ENCODE measurements around the gene C16orf90. TPM values are rescaled to one million over a fixed set of nuclear protein-coding genes. Genes with fewer than 3 reads are reported as not detected.

Gene C16orf90
- total RNA-seq, 1 donor from 2014 or later, result not detected

GRCh38 chr16:3467182-3467581 is 28.1 kb downstream of the C16orf90 start:
- DNase-seq (ENCODE audit: extremely low spot score, unreplicated experiment), result no peak
- peaks cover 32% of the 10 kb centered on the region for H3K4me1 Mint-ChIP-seq (ENCODE audit: unreplicated experiment)
- no peaks in the 10 kb centered on the region for H3K9me3 Mint-ChIP-seq (ENCODE audit: unreplicated experiment)
- TF ChIP-seq, protein P1, sequence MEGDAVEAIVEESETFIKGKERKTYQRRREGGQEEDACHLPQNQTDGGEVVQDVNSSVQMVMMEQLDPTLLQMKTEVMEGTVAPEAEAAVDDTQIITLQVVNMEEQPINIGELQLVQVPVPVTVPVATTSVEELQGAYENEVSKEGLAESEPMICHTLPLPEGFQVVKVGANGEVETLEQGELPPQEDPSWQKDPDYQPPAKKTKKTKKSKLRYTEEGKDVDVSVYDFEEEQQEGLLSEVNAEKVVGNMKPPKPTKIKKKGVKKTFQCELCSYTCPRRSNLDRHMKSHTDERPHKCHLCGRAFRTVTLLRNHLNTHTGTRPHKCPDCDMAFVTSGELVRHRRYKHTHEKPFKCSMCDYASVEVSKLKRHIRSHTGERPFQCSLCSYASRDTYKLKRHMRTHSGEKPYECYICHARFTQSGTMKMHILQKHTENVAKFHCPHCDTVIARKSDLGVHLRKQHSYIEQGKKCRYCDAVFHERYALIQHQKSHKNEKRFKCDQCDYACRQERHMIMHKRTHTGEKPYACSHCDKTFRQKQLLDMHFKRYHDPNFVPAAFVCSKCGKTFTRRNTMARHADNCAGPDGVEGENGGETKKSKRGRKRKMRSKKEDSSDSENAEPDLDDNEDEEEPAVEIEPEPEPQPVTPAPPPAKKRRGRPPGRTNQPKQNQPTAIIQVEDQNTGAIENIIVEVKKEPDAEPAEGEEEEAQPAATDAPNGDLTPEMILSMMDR (IDR thresholded peaks at IDR 0.05), result no peak
- H3K4me3 Mint-ChIP-seq (ENCODE audit: unreplicated experiment), result no peak overlapping the region
- peaks cover 19% of the 10 kb centered on the region for H3K36me3 Mint-ChIP-seq (ENCODE audit: unreplicated experiment)
- no peaks in the 10 kb centered on the region for H3K27me3 Mint-ChIP-seq (ENCODE audit: unreplicated experiment)
- H3K27ac Mint-ChIP-seq (ENCODE audit: unreplicated experiment), result no peak overlapping the region

DNA sequence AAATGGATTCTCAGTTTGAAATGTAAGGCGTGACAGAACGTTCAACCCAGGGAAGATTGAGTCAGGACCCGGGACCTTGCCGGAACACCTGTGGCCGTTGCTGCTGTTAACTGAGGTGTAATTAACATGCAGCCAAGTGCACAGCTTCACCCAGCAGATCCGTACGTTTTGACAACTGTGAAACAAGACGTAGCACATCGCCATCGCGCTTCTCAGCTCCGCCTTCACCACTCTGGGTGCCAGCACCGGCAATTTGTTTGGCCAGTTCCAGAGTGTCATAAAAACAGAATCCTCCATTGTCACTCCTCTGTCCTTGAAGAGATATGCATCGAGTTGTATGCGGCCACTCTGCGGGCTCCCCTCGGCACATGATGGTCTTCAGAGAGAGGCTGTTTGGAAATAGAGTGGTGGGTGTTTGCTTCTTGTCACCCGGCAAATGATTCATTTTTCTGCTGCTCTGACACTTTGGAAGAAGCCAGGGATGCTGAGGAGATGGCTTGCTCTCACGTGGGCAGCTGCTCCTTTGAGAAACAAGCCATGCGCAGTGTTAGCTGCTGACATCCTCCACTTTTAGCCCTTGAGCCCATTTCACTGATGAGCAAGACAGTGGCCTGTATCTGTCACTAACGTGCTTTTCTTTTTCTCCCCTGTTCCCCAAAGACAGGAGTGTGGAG is 29.2 kb downstream of the C16orf90 start:
- peaks cover 39% of the 10 kb centered on the region for H3K4me1 Mint-ChIP-seq (ENCODE audit: unreplicated experiment)
- H3K4me3 Mint-ChIP-seq (ENCODE audit: unreplicated experiment), result no peak overlapping the region
- TF ChIP-seq, protein P1 (IDR thresholded peaks at IDR 0.05), result no peak
- H3K9me3 Mint-ChIP-seq (ENCODE audit: unreplicated experiment), result no peaks in the 10 kb centered on the region
- no peaks in the 10 kb centered on the region for H3K27me3 Mint-ChIP-seq (ENCODE audit: unreplicated experiment)
- no peak for DNase-seq (ENCODE audit: extremely low spot score, unreplicated experiment)
- no peak overlapping the region for H3K27ac Mint-ChIP-seq (ENCODE audit: unreplicated experiment)
- peaks cover 19% of the 10 kb centered on the region for H3K36me3 Mint-ChIP-seq (ENCODE audit: unreplicated experiment)

- Mint-ChIP-seq H3K4me1 (ENCODE audit: unreplicated experiment) (peaks cover 42% of the 10 kb centered on the region), H3K27me3 (ENCODE audit: unreplicated experiment) (no peaks in the 10 kb centered on the region), H3K4me3 (ENCODE audit: unreplicated experiment) (no peak overlapping the region), H3K27ac (ENCODE audit: unreplicated experiment) (no peak overlapping the region), H3K9me3 (ENCODE audit: unreplicated experiment) (no peaks in the 10 kb centered on the region), H3K36me3 (ENCODE audit: unreplicated experiment) (peaks cover 16% of the 10 kb centered on the region)
- TF ChIP-seq, protein P1 (IDR thresholded peaks at IDR 0.05), result no peak
- DNase-seq (ENCODE audit: extremely low spot score, unreplicated experiment), result no peak
Measured at GRCh38 chr16:3465301-3465700, 30.0 kb downstream of the C16orf90 start.

- Mint-ChIP-seq H3K36me3 (ENCODE audit: unreplicated experiment) (no peaks in the 10 kb centered on the region), H3K27ac (ENCODE audit: unreplicated experiment) (no peak overlapping the region), H3K4me1 (ENCODE audit: unreplicated experiment) (peaks cover 58% of the 10 kb centered on the region), H3K4me3 (ENCODE audit: unreplicated experiment) (no peak overlapping the region), H3K9me3 (ENCODE audit: unreplicated experiment) (no peaks in the 10 kb centered on the region), H3K27me3 (ENCODE audit: unreplicated experiment) (no peaks in the 10 kb centered on the region)
- TF ChIP-seq, protein P1 (IDR thresholded peaks at IDR 0.05), result no peak
- no peak for DNase-seq (ENCODE audit: extremely low spot score, unreplicated experiment)
Measured at GRCh38 chr16:3461151-3461550, 34.1 kb downstream of the C16orf90 start.

GRCh38 chr16:3460585-3460984 is 34.7 kb downstream of the C16orf90 start:
- no peak overlapping the region for H3K27ac Mint-ChIP-seq (ENCODE audit: unreplicated experiment)
- H3K4me1 Mint-ChIP-seq (ENCODE audit: unreplicated experiment), result peaks cover 60% of the 10 kb centered on the region
- TF ChIP-seq, protein P1 (IDR thresholded peaks at IDR 0.05), result no peak
- H3K36me3 Mint-ChIP-seq (ENCODE audit: unreplicated experiment), result no peaks in the 10 kb centered on the region
- H3K27me3 Mint-ChIP-seq (ENCODE audit: unreplicated experiment), result no peaks in the 10 kb centered on the region
- no peaks in the 10 kb centered on the region for H3K9me3 Mint-ChIP-seq (ENCODE audit: unreplicated experiment)
- no peak for DNase-seq (ENCODE audit: extremely low spot score, unreplicated experiment)
- no peak overlapping the region for H3K4me3 Mint-ChIP-seq (ENCODE audit: unreplicated experiment)
